ENCODE results near the gene REPS1. TPM values are rescaled to one million over a fixed set of nuclear protein-coding genes. Genes with fewer than 3 reads are reported as not detected.

REPS1 gene
- total and polyA plus RNA-seq, 2 donors (not counting 1 experiment from before 2014, with no cell fraction given), result 38.1 to 57.1 TPM

DNA sequence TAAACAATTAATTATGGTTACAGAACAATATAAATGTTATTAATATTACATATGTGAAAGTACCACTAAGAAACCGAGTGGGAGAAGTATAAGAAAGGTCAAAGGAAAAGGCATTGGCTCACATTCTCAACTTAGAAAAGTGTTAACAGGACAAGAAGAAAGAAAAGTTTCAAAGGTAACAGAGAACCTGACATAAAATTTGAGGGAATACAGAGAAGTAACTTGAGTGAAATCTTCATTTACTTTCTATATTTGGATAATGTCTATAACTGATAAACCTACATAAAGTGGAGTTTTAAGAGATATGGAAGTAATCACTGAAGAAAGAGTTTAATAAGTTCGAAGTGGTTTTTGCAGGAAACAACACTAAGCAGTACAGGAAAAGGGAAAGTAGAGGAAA, 30.1 kb downstream of the REPS1 start:
- H3K27ac Mint-ChIP-seq, result no peak overlapping the region
- H3K27me3 Mint-ChIP-seq, result no peaks in the 10 kb centered on the region
- Histone ChIP-seq H3K4me2 (replicated peaks; ENCODE audit: low read depth, low read length, poor library complexity, severe bottlenecking) (no peak overlapping the region), H3K27ac (ENCODE audit: low read length in 2 of 2) (no peak overlapping the region), H3K79me2 (ENCODE audit: control insufficient read depth, insufficient read depth, low read length) (peaks cover 92% of the 10 kb centered on the region), H3K9me3 (ENCODE audit: control extremely low read depth in 1 of 3, control insufficient read depth in 2 of 3, insufficient read depth in 1 of 3, low read length in 2 of 3) (no peaks in the 10 kb centered on the region), H3K4me1 (ENCODE audit: control insufficient read depth in 2 of 2, insufficient read depth in 2 of 2, low read length in 2 of 2) (peaks cover 12 to 22% of the 10 kb centered on the region in 2 donors), H3K4me3 (ENCODE audit: control extremely low read depth in 1 of 5, extremely low read depth in 1 of 5, insufficient read depth in 1 of 5, low read depth in 2 of 5, low read length in 4 of 5) (no peak overlapping the region), H3K36me3 (replicated peaks in 1 of 2; ENCODE audit: control extremely low read depth in 1 of 2, control insufficient read depth in 1 of 2, extremely low read depth in 1 of 2, insufficient read depth in 2 of 2, low read length in 1 of 2) (no peaks in the 10 kb centered on the region), H4K20me1 (ENCODE audit: control insufficient read depth, insufficient read depth, low read length, poor library complexity, severe bottlenecking) (peaks cover 60% of the 10 kb centered on the region), H2AFZ (ENCODE audit: insufficient read depth, low read depth, low read length, poor library complexity, severe bottlenecking) (no peak overlapping the region), H3K27me3 (replicated peaks in 1 of 4; ENCODE audit: control extremely low read depth in 1 of 4, control insufficient read depth in 3 of 4, insufficient read depth in 4 of 4, low read length in 3 of 4) (no peaks in the 10 kb centered on the region), H3K9ac (ENCODE audit: low read length) (no peak overlapping the region)
- no CpG with 5 or more reads among the region's 2 CpGs for WGBS (ENCODE audit: insufficient coverage)
- ATAC-seq (ENCODE audit: low read depth), result no peak
- H3K4me1 Mint-ChIP-seq, result peaks cover 53% of the 10 kb centered on the region
- H3K4me3 Mint-ChIP-seq, result no peak overlapping the region
- ChIA-PET POLR2A (no interaction called here), CTCF (interaction anchor here (1.1 kb wide), 1 partner anchor 266 kb away, joined by 4 read pairs; no protein-coding TSS in a partner anchor)
- intact Hi-C loops (cut with micrococcal nuclease), result no loop called here
- H3K9me3 Mint-ChIP-seq (ENCODE audit: insufficient read depth), result peaks cover 4% of the 10 kb centered on the region
- no peak for DNase-seq
- TF ChIP-seq, protein P1, sequence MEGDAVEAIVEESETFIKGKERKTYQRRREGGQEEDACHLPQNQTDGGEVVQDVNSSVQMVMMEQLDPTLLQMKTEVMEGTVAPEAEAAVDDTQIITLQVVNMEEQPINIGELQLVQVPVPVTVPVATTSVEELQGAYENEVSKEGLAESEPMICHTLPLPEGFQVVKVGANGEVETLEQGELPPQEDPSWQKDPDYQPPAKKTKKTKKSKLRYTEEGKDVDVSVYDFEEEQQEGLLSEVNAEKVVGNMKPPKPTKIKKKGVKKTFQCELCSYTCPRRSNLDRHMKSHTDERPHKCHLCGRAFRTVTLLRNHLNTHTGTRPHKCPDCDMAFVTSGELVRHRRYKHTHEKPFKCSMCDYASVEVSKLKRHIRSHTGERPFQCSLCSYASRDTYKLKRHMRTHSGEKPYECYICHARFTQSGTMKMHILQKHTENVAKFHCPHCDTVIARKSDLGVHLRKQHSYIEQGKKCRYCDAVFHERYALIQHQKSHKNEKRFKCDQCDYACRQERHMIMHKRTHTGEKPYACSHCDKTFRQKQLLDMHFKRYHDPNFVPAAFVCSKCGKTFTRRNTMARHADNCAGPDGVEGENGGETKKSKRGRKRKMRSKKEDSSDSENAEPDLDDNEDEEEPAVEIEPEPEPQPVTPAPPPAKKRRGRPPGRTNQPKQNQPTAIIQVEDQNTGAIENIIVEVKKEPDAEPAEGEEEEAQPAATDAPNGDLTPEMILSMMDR (IDR thresholded peaks at IDR 0.05), result no peak
- no peak for TF ChIP-seq EZH2 (IDR thresholded peaks at IDR 0.05; ENCODE audit: borderline replicate concordance, insufficient read depth, low read depth, low read length, poor library complexity, severe bottlenecking)

DNA sequence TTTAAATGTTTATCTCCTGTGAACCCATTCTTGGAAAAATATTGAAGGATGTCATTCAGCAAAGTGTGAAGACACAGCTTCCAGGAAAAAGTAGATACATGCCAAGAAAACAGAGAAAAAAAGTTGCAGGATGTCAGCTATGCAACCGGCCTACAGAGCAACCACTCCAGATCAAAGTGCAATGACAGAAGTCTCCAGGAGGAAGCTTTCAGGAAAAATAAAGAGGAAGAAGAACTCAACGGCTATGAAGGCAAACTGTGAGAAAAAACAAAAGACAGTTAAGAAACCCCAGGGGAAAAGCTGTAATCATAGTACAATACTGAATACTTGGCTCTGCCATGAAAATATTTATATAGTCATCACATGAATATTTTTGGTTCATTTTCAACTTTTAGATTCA, 30.6 kb downstream of the REPS1 start:
- intact Hi-C loops (cut with micrococcal nuclease), result no loop called here
- H3K9me3 Mint-ChIP-seq (ENCODE audit: insufficient read depth), result peaks cover 4% of the 10 kb centered on the region
- H3K4me3 Mint-ChIP-seq, result no peak overlapping the region
- H3K79me2 ChIP-seq (ENCODE audit: control insufficient read depth, insufficient read depth, low read length), result peaks cover 92% of the 10 kb centered on the region
- DNase-seq (no peak), ATAC-seq (ENCODE audit: low read depth) (no peak)
- H3K36me3 ChIP-seq (replicated peaks in 1 of 2; ENCODE audit: control extremely low read depth in 1 of 2, control insufficient read depth in 1 of 2, extremely low read depth in 1 of 2, insufficient read depth in 2 of 2, low read length in 1 of 2), result no peaks in the 10 kb centered on the region
- no peak overlapping the region for H3K27ac ChIP-seq (ENCODE audit: low read length in 2 of 2)
- peaks cover 12 to 22% of the 10 kb centered on the region in 2 donors for H3K4me1 ChIP-seq (ENCODE audit: control insufficient read depth in 2 of 2, insufficient read depth in 2 of 2, low read length in 2 of 2)
- POLR2A ChIA-PET, result no interaction called here
- no CpG with 5 or more reads among the region's 2 CpGs for WGBS (ENCODE audit: insufficient coverage)
- H2AFZ ChIP-seq (ENCODE audit: insufficient read depth, low read depth, low read length, poor library complexity, severe bottlenecking), result no peak overlapping the region
- H3K4me3 ChIP-seq (ENCODE audit: control extremely low read depth in 1 of 5, extremely low read depth in 1 of 5, insufficient read depth in 1 of 5, low read depth in 2 of 5, low read length in 4 of 5), result no peak overlapping the region
- no peaks in the 10 kb centered on the region for H3K27me3 Mint-ChIP-seq
- H3K9ac ChIP-seq (ENCODE audit: low read length), result no peak overlapping the region
- TF ChIP-seq, protein P1 (IDR thresholded peaks at IDR 0.05), result no peak
- no peak for TF ChIP-seq EZH2 (IDR thresholded peaks at IDR 0.05; ENCODE audit: borderline replicate concordance, insufficient read depth, low read depth, low read length, poor library complexity, severe bottlenecking)
- H4K20me1 ChIP-seq (ENCODE audit: control insufficient read depth, insufficient read depth, low read length, poor library complexity, severe bottlenecking), result peaks cover 62% of the 10 kb centered on the region
- CTCF ChIA-PET, result interaction anchor here (1.1 kb wide), 1 partner anchor 265 kb away, joined by 4 read pairs; no protein-coding TSS in a partner anchor
- no peaks in the 10 kb centered on the region for H3K27me3 ChIP-seq (replicated peaks in 1 of 4; ENCODE audit: control extremely low read depth in 1 of 4, control insufficient read depth in 3 of 4, insufficient read depth in 4 of 4, low read length in 3 of 4)
- peaks cover 55% of the 10 kb centered on the region for H3K4me1 Mint-ChIP-seq
- H3K4me2 ChIP-seq (replicated peaks; ENCODE audit: low read depth, low read length, poor library complexity, severe bottlenecking), result no peak overlapping the region
- H3K27ac Mint-ChIP-seq, result no peak overlapping the region
- no peaks in the 10 kb centered on the region for H3K9me3 ChIP-seq (ENCODE audit: control extremely low read depth in 1 of 3, control insufficient read depth in 2 of 3, insufficient read depth in 1 of 3, low read length in 2 of 3)
